NCI-H1092 treated with DMSO at 0.1 percent for 48 hours (cell line): ENCODE data around the gene PLEKHA7.
"Not testable (repeated sequence)": the region's sequence is repeated elsewhere in the genome, so short reads cannot be mapped to it uniquely, and the experiment has no call there.

Source experiments
- DNase-seq: peaks from one replicate; lab custom pipeline; 2025; lab: John Stamatoyannopoulos, UW

Gene PLEKHA7

GRCh38 chr11:17014321-17014832, at the start of gene PLEKHA7:
TSS of gene PLEKHA7 (minus strand) at chr11:17014414. CDS start at chr11:17014401, 13 bp downstream.
- peak; percentile 37 for DNase-seq

- DNase-seq, result peak; percentile 45
Observed at GRCh38 chr11:17063171-17064002, 49.2 kb upstream of the PLEKHA7 start.

- not testable (repeated sequence) for DNase-seq
Observed at GRCh38 chr11:17051146-17051545, 36.9 kb upstream of the PLEKHA7 start.

- DNase-seq, result not testable (repeated sequence)
Observed at GRCh38 chr11:17048491-17048890, 34.3 kb upstream of the PLEKHA7 start.

GRCh38 chr11:17046690-17047089, 32.5 kb upstream of the PLEKHA7 start:
- no peak for DNase-seq

- DNase-seq, result no peak
Observed at GRCh38 chr11:17036666-17037658, 22.7 kb upstream of the PLEKHA7 start.

GRCh38 chr11:17034027-17034426, 19.8 kb upstream of the PLEKHA7 start:
- not testable (repeated sequence) for DNase-seq

GRCh38 chr11:17026487-17027082, 12.4 kb upstream of the PLEKHA7 start:
- DNase-seq, result no peak

- DNase-seq, result no peak
Observed at GRCh38 chr11:17024924-17025323, 10.7 kb upstream of the PLEKHA7 start.

GRCh38 chr11:17021511-17021910, 7.3 kb upstream of the PLEKHA7 start:
- DNase-seq, result no peak

GRCh38 chr11:17020831-17021230, 6.6 kb upstream of the PLEKHA7 start:
- DNase-seq, result no peak

- DNase-seq, result no peak
Observed at GRCh38 chr11:17019232-17019631, 5.0 kb upstream of the PLEKHA7 start.

- DNase-seq, result no peak
Observed at GRCh38 chr11:17015627-17016126, 1.5 kb upstream of the PLEKHA7 start.

GRCh38 chr11:17014833-17015626, 816 bp upstream of the PLEKHA7 start:
- DNase-seq, result peak; percentile 68

GRCh38 chr11:17013548-17014320, 480 bp downstream of the PLEKHA7 start:
- no peak for DNase-seq

GRCh38 chr11:17012712-17013547, 1.3 kb downstream of the PLEKHA7 start:
- no peak for DNase-seq

- DNase-seq, result no peak
Observed at GRCh38 chr11:17012179-17012578, 2.0 kb downstream of the PLEKHA7 start.

GRCh38 chr11:17010851-17011420, 3.3 kb downstream of the PLEKHA7 start:
- no peak for DNase-seq

- no peak for DNase-seq
Observed at GRCh38 chr11:17008099-17008498, 6.1 kb downstream of the PLEKHA7 start.
